Esophagus squamous epithelium (tissue), 5 donors: ENCODE results near the gene WASL. TPM values are rescaled to one million over a fixed set of nuclear protein-coding genes. Genes with fewer than 3 reads are reported as not detected.

Source experiments
- DNase-seq: peaks from one replicate; lab custom pipeline; 2025; lab: John Stamatoyannopoulos, UW
- H3K27ac ChIP-seq, 4 donors: fragments of 200-600 bp; sonication (generic); one replicate each; pipeline ENCODE4 v1.5.1; 2016 to 2019; ENCODE audit warnings: mild to moderate bottlenecking in 1 of 4
- H3K27me3 ChIP-seq, 4 donors: fragments of 200-600 bp; sonication (generic); 1 replicate in 3 of 4; 2 replicates in 1 of 4; pipeline versions ENCODE4 v1.5.1 to v1.6.0; 2017 to 2021; ENCODE audit warnings: antibody characterized with exemption in 1 of 4
- H3K36me3 ChIP-seq, 3 donors: fragments of 200-600 bp; sonication (generic); one replicate each; pipeline ENCODE4 v1.5.1; 2016 to 2019
- H3K4me1 ChIP-seq, 3 donors: fragments of 200-600 bp; sonication (generic); one replicate each; pipeline ENCODE4 v1.5.1; 2017 to 2019
- H3K4me3 ChIP-seq, 4 donors: fragments of 200-600 bp; sonication (generic); 1 replicate in 3 of 4; 2 replicates in 1 of 4; pipeline ENCODE4 v1.5.1; 2016 to 2019; ENCODE audit warnings: mild to moderate bottlenecking in 2 of 4, moderate library complexity in 1 of 4
- H3K9me3 ChIP-seq, 3 donors: fragments of 200-600 bp; sonication (generic); one replicate each; pipeline ENCODE4 v1.5.1; 2016 to 2019
- CTCF ChIP-seq, 6 experiments: fragments of 450-650 bp in 4 of 6; fragments of 200-600 bp in 2 of 6; sonication (generic) in 2 of 6; IDR thresholded peaks; one replicate each; pipeline ENCODE4 v1.5.1; 2016 to 2019; ENCODE audit warnings: antibody characterized with exemption in 6 of 6, mild to moderate bottlenecking in 4 of 6, moderate library complexity in 4 of 6
- POLR2A ChIP-seq, 4 donors: fragments of 450-650 bp; IDR thresholded peaks; one replicate each; pipeline ENCODE4 v1.6.1; 2017; ENCODE audit warnings: antibody characterized with exemption in 4 of 4, mild to moderate bottlenecking in 4 of 4, moderate library complexity in 3 of 4
- WGBS, 2 donors: methylation state at CpG; one replicate each; pipeline ENCODE4 v1.1.5; 2018; 5-methylcytosine and 5-hydroxymethylcytosine counted together
- intact Hi-C: fragments of 100-400 bp; cut with DNase I; formaldehyde crosslinking; loops from one replicate; pipeline ENCODE4 v1.15.0; 2022
- total RNA-seq, 4 donors: library from RNA; depleted of rRNA; stranded (reverse); fragments of >200 nt; gene quantifications; one replicate each; pipeline ENCODE4 v1.1.0, GENCODE V29; 2016
- donor health status: DM: yes; HTN: yes; CAD: no.

The WASL gene
- total RNA-seq, 4 donors from 2014 or later = 26.0 to 34.6 (median 31.3) TPM

GRCh38 chr7:123732413-123733091, 16.3 kb downstream of the WASL start:
- DNase-seq = no peak
- H3K4me3 ChIP-seq = no peak overlapping the region
- intact Hi-C loops = no loop called here
- TF ChIP-seq POLR2A (IDR thresholded peaks at IDR 0.05) = no peak
- no peak for TF ChIP-seq CTCF (IDR thresholded peaks at IDR 0.05)
- H3K27ac ChIP-seq = no peak overlapping the region
- H3K36me3 ChIP-seq = peaks cover 0 to 5% (median 0%) of the 10 kb centered on the region in 3 donors
- no peaks in the 10 kb centered on the region for H3K9me3 ChIP-seq
- no peaks in the 10 kb centered on the region for H3K27me3 ChIP-seq
- peaks cover 0 to 7% (median 0%) of the 10 kb centered on the region in 3 donors for H3K4me1 ChIP-seq
- 93 to 97% methylated on average over 3 of the region's 3 CpGs for WGBS, 2 donors

GRCh38 chr7:123729218-123729578, 19.6 kb downstream of the WASL start:
- intact Hi-C loops = no loop called here
- no peaks in the 10 kb centered on the region for H3K9me3 ChIP-seq
- WGBS, 2 donors = 100% methylated on average over 1 of the region's 1 CpG
- H3K27me3 ChIP-seq = no peaks in the 10 kb centered on the region
- H3K27ac ChIP-seq = no peak overlapping the region
- H3K36me3 ChIP-seq = peaks cover 0 to 5% (median 0%) of the 10 kb centered on the region in 3 donors
- no peak overlapping the region for H3K4me3 ChIP-seq
- no peak for TF ChIP-seq CTCF (IDR thresholded peaks at IDR 0.05)
- no peak for TF ChIP-seq POLR2A (IDR thresholded peaks at IDR 0.05)
- peaks cover 0 to 37% (median 5%) of the 10 kb centered on the region in 3 donors for H3K4me1 ChIP-seq
- DNase-seq = no peak

GRCh38 chr7:123727071-123727837, 21.5 kb downstream of the WASL start:
- Histone ChIP-seq H3K4me1 (peaks cover 0 to 56% (median 11%) of the 10 kb centered on the region in 3 donors), H3K9me3 (no peaks in the 10 kb centered on the region), H3K27ac (no peak overlapping the region), H3K4me3 (no peak overlapping the region), H3K36me3 (peaks cover 0 to 5% (median 0%) of the 10 kb centered on the region in 3 donors), H3K27me3 (no peaks in the 10 kb centered on the region)
- TF ChIP-seq CTCF (IDR thresholded peaks at IDR 0.05) (no peak), POLR2A (IDR thresholded peaks at IDR 0.05) (no peak)
- DNase-seq = no peak
- WGBS, 2 donors = 55 to 72% methylated on average over 4 of the region's 4 CpGs
- intact Hi-C loops = no loop called here

- Histone ChIP-seq H3K4me1 (peaks cover 0 to 60% (median 11%) of the 10 kb centered on the region in 3 donors), H3K27ac (no peak overlapping the region), H3K9me3 (no peaks in the 10 kb centered on the region), H3K4me3 (no peak overlapping the region), H3K36me3 (peaks cover 0 to 5% (median 0%) of the 10 kb centered on the region in 3 donors), H3K27me3 (no peaks in the 10 kb centered on the region)
- intact Hi-C loops = no loop called here
- 62 to 65% methylated on average over 1 of the region's 1 CpG for WGBS, 2 donors
- DNase-seq = no peak
- no peak for TF ChIP-seq POLR2A (IDR thresholded peaks at IDR 0.05)
- TF ChIP-seq CTCF (IDR thresholded peaks at IDR 0.05) = no peak
Measured at GRCh38 chr7:123725586-123726171, 23.1 kb downstream of the WASL start.

GRCh38 chr7:123724817-123725253, 24.0 kb downstream of the WASL start:
- H3K36me3 ChIP-seq = peaks cover 0 to 5% (median 0%) of the 10 kb centered on the region in 3 donors
- DNase-seq = no peak
- no peaks in the 10 kb centered on the region for H3K9me3 ChIP-seq
- H3K27ac ChIP-seq = no peak overlapping the region
- H3K4me3 ChIP-seq = no peak overlapping the region
- TF ChIP-seq CTCF (IDR thresholded peaks at IDR 0.05) (no peak), POLR2A (IDR thresholded peaks at IDR 0.05) (no peak)
- WGBS, 2 donors = 39 to 45% methylated on average over 3 of the region's 3 CpGs
- no peaks in the 10 kb centered on the region for H3K27me3 ChIP-seq
- H3K4me1 ChIP-seq = peaks cover 0 to 65% (median 11%) of the 10 kb centered on the region in 3 donors
- intact Hi-C loops = no loop called here
